Fibroblast of the aortic adventitia (primary cell): Measurements from ENCODE around the gene FBRS. TPM values are rescaled to one million over a fixed set of nuclear protein-coding genes. Genes with fewer than 3 reads are reported as not detected.
"Not testable (repeated sequence)": the region's sequence is repeated elsewhere in the genome, so short reads cannot be mapped to it uniquely, and the experiment has no call there.

ENCODE experiments used
- DNase-seq: peaks from one replicate; pipeline ENCODE4 v3.0.0-alpha.2; 2010; ENCODE audit warnings: low read depth
- H3K4me3 ChIP-seq: 2 replicates; pipeline ENCODE4 v1.5.1; 2011; ENCODE audit warnings: low read depth, mild to moderate bottlenecking, control low read depth, low read length, moderate library complexity
- total RNA-seq: library from RNA; depleted of rRNA; stranded (reverse); fragments of >200 nt; gene quantifications from 2 replicates; pipeline ENCODE4 v1.2.3, GENCODE V29; 2012; ENCODE audit warnings: low replicate concordance
- TF ChIP-seq, protein P1 (sequence below): IDR thresholded peaks from 2 replicates; pipeline ENCODE4 v1.5.1; 2011; ENCODE audit warnings: mild to moderate bottlenecking, low read length, control low read depth, inconsistent platforms; ENCODE audit not compliant: insufficient read depth

The FBRS gene
- total RNA-seq, 1 donor: 18.3 TPM

DNA sequence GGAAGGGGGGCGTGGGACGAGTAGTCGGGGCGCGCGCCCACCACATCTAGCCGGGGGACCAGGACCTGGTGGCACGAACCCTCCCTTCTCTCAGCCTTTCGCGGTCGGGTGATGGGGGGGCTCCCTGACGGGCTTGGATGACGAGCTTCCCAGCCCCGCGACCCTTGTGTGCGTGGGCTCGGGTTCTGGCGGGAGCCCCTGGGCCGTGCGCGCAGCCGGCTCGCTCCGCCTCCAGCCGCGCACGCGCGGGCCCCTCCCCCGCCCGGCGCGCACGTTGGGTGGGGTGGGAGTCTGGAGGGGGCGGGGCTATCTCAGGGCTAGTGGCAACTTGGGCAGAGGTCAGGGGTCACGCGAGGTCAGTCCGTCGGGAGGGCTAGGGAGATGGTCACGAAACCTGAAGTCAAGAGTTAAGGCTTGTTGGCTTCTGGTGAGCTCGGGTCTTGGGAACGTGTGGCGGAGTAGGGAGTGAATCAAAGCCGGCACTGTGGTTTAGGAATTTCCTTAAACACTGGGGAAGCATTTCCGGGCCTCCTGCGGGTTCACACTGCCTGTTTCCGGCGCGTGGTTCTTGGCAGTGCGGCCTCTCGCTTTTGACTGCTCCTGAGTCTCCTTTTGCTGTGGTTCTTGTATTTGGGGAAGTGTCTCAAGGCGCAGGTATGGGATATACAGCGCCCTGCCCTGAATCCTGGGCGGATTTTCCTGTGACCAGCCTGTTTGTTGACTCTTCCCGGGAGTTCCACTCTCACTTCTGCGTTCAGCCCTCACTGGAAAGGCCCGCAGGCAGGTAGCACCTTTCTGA is 40.8 kb downstream of the FBRS start, which contains the start of gene SRCAP:
Gene SRCAP, plus strand, starts transcription at position 356 of the 799 bp plus-strand sequence. CDS start 1,654 bp downstream, outside the sequence.
- DNase-seq: peak; percentile 72
- TF ChIP-seq, protein P1, sequence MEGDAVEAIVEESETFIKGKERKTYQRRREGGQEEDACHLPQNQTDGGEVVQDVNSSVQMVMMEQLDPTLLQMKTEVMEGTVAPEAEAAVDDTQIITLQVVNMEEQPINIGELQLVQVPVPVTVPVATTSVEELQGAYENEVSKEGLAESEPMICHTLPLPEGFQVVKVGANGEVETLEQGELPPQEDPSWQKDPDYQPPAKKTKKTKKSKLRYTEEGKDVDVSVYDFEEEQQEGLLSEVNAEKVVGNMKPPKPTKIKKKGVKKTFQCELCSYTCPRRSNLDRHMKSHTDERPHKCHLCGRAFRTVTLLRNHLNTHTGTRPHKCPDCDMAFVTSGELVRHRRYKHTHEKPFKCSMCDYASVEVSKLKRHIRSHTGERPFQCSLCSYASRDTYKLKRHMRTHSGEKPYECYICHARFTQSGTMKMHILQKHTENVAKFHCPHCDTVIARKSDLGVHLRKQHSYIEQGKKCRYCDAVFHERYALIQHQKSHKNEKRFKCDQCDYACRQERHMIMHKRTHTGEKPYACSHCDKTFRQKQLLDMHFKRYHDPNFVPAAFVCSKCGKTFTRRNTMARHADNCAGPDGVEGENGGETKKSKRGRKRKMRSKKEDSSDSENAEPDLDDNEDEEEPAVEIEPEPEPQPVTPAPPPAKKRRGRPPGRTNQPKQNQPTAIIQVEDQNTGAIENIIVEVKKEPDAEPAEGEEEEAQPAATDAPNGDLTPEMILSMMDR: no peak

DNA sequence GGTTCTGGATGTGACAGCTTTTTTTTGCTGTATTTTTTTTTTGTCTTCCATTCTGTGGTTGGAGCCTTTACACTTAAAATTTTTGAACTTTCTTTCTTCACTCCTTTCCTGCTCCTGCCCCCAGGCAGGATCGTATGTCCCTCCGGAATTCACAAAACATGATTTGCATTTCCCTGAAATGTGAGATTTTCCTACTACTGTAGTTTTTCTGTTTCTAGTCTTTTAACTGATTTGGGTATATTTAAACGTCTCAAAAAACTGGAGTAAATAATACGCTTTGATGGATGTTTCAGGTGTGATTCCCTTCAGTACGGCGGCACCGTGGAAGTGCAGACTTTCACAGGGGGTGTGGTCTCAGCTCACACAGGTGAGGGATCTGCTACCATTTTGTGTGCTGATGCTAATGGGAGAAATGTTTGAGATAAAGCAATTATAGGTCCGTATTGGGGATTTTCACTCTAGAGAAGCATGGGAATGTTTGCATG is 41.4 kb downstream of the FBRS start:
- TF ChIP-seq, protein P1: no peak
- H3K4me3 ChIP-seq: peak overlapping the region; percentile 91
- no peak for DNase-seq

More for the DNA sequence above, 40.8 kb downstream of the FBRS start, which contains the start of gene SRCAP:
- peak within 1 kb of the TSS; percentile 91 for H3K4me3 ChIP-seq

DNA sequence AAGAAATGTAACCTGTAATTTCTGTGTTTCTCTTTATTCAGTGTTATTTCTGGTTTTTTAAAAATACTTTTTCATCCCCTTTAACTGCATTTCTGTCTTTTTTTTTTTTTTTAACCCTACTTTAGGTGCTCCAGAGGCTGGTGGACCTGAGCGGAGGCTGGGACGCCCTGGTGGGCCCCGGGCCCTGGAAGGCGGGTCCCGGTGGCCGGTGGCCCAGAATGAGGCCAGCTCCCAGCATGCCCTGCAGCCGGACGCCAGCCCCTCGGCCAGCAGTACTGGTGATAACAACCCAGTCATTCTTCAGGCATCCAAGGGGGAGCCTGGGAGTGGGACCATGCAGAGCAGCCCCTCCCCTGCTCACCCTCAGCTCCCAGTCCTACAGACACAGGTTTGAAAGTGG is 42.3 kb downstream of the FBRS start:
- H3K4me3 ChIP-seq: peak overlapping the region; percentile 37
- DNase-seq: peak; percentile 73
- TF ChIP-seq, protein P1: no peak

DNA sequence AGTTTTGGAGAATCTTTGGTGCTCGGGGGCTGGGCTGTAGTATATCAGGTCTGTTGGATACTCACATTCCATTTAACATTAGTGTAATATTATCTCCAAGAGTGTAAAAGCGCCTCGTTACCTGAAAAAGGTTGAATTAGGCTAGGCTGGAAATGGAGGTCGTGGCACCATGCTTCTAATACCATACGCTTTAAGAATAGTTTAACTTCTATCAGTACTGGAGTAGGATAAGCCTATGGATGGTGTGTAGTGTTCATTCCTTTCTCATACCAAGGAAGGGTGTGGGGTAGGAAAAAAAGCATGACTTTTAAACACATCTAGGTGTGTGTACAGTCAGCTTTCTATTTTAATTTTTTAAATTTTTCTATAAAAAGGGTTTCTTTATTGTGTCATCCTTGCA is 42.7 kb downstream of the FBRS start:
- TF ChIP-seq, protein P1: no peak
- peak overlapping the region; percentile 37 for H3K4me3 ChIP-seq
- DNase-seq: no peak

DNA sequence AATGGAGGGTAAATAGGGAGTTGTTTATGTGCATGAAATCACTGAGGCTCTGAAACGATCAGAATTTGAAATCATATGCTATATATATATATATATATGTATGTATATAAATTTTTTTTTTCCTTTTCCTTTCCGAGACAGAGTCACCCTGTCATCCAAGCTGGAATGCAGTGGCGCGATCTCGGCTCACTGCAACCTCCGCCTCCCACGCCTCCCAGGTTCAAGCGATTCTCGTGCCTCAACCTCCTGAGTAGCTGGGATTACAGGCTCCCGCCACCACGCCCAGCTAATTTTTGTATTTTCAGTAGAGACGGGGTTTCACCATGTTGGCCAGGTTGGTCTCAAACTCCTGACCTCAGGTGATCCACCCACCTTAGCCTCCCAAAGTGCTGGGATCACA is 44.8 kb downstream of the FBRS start:
- DNase-seq, H3K4me3 ChIP-seq: not testable (repeated sequence)

DNA sequence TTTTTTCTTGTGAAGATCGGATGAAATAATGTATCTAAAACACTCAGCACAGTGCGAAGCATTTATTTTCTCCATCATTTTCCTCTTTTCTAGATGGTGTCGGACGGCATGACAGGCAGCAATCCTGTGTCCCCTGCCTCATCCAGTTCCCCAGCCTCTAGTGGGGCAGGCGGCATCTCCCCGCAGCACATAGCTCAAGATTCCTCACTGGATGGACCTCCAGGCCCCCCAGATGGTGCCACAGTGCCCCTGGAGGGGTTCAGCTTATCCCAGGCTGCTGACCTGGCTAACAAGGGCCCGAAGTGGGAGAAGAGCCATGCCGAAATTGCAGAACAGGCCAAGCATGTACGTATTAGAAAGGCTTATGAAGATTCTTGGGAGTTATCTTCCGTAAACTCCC is 45.7 kb downstream of the FBRS start:
- TF ChIP-seq, protein P1: no peak
- DNase-seq: no peak
- H3K4me3 ChIP-seq: no peak overlapping the region

DNA sequence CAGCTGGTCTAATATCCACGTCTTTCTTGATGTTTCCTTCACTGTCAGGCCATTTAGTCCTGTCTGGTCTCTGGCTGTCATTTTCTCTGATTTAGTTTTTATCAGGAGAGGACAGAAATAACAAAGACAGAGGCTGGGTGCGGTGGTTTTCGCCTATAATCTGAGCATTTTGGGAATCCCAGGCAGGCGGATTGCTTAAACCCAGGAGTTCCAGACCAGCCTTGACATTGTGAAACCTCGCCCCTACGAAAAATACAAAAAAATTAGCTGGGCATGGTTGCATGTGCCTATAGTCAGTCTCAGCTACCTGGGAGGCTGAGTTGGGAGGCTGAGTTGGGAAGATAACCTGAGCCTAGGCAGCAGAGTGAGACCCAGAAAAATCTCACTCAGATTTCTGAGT is 47.8 kb downstream of the FBRS start:
- TF ChIP-seq, protein P1: no peak
- H3K4me3 ChIP-seq: no peak overlapping the region

More for the DNA sequence above, 47.8 kb downstream of the FBRS start:
- no peak for DNase-seq
